ENCODE measurements around the gene KIFAP3.
"Not testable (repeated sequence)": the region's sequence is repeated elsewhere in the genome, so short reads cannot be mapped to it uniquely, and the experiment has no call there.

Gene KIFAP3

DNA sequence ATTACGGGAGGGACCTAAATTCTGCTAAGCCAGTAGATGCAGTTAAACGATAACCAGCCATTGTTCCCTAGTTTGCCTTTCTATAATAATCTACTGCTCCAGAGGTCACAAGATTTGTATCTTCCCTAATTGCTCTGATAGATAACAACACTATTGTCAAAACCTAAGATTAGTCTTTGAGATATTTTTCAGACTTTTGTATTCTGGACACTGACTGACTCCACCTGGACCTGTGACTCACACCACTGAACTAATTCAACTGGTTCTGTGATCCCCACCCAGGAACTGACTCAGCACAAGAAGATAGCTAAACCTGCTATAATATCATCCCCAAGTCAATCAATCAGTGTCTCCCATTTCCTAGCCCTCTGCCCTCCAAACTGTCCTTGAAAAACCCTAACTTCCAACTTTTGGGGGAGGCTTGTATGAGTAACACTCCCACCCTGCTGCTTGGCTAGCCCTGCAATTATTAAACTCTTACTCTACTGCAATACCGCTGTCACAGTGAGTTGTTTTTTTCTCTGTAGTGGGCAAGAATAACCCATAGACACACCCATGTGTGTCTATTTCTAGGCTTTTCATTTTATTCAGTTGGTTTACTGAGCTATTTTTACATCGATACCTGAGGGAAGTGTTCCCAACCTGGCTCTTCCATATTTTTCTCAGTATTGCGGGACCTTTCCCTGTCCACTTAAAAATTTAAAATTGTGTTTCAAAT lies 11.2 kb downstream of the KIFAP3 start:
- no peak for DNase-seq

DNA sequence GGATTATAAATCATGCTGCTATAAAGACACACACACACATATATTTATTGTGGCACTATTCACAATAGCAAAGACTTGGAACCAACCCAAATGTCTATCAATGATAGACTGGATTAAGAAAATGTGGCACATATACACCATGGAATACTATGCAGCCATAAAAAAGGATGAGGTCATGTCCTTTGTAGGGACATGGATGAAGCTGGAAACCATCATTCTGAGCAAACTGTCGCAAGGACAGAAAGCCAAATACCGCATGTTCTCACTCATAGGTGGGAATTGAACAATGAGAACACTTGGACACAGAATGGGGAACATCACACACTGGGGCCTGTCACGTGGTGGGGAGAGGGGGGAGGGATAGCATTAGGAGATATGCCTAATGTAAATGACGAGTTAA lies 12.8 kb downstream of the KIFAP3 start:
- not testable (repeated sequence) for DNase-seq

DNA sequence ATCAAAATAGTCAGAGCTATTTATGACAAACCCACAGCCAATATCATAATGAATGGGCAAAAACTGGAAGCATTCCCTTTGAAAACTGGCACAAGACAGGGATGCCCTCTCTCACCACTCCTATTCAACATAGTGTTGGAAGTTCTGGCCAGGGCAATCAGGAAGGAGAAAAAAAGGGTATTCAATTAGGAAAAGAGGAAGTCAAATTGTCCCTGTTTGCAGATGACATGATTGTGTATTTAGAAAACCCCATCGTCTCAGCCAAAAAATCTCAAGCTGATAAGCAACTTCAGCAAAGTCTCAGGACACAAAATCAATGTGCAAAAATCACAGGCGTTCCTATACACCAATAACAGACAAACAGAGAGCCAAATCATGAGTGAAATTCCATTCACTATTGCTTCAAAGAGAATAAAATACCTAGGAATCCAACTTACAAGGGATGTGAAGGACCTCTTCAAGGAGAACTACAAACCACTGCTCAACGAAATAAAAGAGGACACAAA lies 14.4 kb downstream of the KIFAP3 start:
- not testable (repeated sequence) for DNase-seq

DNA sequence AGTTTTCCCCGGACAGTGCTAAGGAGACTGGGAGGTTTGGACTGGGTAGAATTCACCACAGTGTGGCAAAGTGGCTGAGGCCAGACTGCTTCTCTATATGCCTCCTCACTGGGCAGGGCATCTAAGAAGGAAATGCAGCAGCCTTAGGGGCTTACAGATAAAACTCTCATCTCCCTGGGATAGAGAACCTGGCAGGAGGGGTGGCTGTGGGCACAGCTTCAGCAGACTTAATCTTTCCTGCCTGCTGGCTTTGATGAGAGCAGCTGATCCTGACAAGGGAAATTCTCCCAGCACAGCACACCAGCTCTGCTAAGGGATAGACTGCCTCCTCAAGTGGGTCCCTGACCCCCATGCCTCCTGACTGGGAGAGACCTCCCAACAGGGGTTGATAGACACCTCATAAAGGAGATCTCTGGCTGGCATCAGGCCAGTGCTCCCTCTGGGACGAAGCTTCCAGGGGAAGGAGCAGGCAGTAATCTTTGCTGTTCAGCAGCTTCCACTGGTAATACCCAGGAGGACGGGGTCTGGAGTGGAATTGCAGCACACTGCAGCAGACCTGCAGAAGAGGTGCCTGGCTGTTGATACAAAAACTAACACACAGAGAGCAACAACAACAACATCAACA lies 25.2 kb downstream of the KIFAP3 start:
- no peak for DNase-seq

DNA sequence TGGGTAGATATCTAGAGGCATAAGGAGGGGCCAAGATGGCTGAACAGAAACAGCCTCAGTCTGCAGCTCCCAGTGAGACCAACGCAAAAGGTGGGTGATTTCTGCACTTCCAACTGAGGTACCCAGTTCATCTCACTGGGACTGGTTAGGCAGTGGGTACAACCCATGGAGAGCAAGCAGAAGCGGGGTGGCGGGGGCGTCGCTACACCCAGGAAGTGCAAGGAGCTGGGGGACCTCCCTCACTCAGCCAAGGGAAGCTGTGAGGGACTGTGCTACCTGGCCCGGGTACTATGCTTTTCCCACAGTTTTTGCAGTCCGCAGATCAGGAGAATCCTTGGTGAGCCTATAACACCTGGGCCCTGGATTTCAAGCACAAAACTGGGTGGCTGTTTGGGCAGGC lies 26.0 kb downstream of the KIFAP3 start:
- no peak for DNase-seq

DNA sequence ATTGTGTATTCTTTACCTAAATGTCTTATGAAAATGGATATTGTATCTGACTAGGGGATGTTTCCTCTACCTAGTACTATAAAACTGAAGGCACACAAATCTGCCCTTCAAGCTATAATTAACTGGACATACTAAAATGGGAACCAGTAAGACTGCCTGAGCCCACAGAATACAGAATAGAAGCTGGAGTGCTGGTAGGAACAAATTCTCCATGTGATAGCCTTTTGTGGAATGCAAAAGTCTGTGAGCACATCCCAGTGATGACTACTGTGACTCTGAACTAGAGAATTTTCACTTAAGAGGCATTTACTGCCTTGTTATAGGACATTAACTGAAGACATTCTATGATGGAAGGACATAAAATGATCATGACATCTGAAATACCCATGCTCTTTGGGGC lies 30.3 kb downstream of the KIFAP3 start:
- no peak for DNase-seq

DNA sequence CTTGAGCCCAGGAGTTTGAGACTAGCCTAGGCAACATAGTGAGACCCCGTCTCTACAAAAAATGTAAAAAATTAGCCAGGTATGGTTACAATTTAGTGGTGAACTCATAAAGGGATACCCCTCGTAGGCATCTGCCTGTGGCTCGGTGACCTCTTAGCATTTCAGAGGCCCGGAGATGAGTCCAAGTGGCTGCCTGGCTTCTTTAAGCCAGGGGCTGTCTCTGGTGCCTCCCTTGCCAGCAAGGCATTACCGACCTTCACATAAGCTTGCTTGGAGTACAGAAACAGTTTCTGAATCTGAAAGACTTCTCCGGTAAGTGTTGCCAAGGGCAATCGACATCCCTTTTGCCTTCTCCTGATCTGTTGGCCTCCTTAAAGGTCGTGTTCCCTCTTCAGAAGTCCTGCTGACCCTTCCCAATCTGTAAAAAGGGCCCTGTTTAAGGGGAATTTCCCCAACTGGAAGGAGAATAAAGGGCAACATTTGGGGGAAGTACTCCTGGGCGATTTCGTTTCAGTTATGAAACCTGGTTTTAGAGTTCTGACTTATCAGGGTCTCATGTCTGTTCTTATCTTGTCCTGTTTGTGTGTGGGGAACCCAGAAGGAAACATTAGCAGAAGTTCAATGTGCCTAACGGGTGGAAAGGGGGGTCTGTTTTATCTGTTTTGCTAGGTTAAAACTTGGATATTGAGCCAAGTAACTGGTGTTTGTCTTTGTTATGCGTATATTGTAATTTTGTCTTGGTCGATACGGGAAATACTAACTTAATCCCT lies 32.9 kb downstream of the KIFAP3 start:
- no peak for DNase-seq

DNA sequence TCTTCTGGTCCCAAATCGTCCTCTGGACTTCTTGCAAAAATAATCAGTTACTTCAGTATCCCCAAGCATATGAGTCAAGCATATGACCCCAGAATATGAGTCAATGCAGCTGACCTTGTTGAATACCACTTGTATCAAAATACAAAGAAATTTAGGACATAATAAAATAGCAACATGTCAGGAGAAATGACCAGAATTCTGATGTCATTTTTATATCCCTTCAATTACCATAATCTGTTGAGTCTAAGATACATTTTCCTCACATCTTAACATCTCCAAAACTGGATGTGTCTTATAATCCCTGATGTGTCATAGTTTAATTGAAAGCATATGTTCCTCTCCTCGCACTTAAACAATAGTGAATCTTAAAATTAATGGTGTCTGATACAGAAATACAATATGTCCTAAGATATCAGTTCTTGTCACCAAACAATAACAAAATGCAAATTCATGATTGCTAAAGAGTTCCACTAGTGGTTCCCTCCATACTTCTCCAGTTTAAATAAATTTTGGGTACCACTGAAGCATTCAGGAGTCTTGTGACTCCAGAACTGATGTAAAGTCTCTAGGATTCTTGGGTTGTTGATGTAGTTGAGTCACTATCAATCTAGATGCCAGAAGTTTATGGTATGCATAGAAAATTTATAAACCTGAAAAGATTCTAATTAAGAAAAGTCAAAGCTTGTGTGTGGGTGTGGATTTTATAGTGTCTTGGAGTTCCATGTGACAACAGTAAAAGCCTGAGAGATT lies 41.8 kb downstream of the KIFAP3 start:
- no peak for DNase-seq

DNA sequence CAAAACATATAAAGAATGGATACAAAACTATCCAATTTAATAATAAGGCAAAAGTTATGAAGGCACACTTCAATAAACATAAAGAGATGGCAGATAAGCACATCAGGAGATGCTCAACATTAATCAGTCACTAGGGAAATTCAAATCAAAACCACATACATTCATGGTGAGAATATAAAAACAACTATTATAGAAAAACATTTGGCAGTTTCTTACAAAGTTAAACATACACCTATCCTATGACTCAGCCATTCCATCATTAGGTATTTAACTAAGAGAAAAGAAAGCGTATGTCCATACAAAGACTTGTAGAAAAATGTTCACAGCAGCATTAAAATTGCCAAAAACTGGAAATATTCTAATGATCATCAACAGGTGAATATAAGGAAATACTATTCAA lies 44.3 kb downstream of the KIFAP3 start:
- no peak for DNase-seq

DNA sequence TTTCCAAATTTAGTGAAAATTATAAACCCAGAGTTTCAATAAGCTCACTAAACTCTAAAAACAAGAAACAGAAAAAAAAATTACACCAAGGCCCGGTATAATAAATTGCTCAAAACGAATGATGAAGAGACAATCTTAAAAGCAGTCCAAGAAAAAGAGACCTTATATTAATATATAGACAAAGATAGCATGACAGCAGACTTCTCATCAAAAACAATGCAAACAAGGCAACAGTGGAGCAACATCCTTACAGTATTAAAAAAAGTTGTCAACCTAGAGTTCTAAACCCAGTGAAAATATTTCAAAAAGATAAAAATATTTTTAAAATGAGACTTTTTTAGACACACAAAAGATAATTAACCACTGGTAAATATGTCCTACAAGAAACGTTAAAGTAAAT lies 46.7 kb downstream of the KIFAP3 start:
- DNase-seq, result no peak

DNA sequence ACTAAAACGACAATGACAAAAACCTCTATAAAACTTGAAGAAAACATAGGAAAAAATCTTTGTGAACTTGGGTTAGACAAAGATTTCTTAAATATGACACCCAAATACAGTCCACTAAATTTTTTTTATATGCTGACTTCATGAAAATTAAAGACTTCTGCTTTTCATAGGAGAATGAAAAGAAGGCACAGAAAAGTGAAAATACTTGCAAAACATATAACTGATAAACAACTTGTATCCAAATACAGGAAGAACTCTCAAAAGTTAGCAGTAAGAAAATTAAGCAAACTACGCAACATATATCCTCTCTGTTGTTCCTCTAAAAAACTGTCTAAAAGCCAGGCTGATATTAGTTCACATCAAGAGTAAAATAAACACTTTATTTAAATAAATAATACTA lies 53.6 kb downstream of the KIFAP3 start:
- no peak for DNase-seq

DNA sequence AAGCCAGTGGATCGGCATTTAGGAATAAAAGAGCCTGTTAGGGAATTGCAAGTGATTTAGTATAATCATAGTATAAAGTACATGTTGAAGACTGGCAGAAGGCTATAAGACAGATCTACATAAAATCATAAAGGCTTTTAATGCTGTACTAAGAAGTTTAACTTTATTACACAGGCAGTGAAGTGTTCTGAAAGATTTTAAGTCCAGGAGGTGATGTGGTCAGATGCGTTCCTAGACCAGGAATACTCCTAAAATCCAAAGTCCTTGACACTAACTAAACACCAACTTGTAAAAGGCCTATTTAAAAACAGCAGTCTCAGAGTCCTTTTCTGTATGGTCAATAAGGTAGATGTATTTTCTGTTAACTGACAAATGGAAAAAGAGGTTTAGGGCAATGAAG lies 57.0 kb downstream of the KIFAP3 start:
- no peak for DNase-seq

DNA sequence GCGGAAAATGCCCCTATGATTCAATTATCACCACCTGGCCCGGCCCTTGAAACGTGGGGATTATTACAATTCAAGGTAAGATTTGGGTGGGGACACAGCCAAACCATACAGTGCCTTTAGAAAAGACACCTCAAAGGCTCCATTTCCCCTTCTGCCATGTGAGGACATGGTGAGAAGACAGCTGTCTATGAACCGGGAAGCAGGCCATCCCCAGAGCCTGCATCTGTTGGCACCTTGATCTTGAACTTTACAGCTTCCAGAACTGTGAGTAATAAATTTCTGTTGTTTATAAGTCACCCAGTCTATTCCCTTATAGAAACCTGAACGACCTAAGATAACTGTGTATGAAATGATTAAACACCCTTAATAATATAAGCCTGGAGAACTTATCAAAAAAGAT lies 61.6 kb downstream of the KIFAP3 start:
- DNase-seq, result no peak

DNA sequence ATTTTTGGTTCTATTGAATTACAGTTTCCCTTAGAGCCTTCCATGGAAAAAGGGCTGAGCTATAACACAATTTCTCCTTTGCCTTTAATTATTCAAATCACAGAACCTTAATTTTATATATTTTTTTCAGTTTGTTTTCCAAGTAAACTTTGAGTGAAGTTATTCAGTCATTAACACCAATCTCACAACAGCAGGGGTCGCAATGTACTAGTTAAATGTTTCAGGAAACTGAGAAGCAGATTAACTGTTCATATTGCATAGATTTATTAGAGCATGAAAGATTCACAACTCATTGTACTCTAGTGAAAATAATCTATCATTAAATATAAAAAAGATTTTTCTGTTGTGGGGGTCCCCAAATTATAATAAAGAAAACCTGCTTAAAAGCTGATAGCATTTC lies 64.1 kb downstream of the KIFAP3 start:
- peak; percentile 77 for DNase-seq

DNA sequence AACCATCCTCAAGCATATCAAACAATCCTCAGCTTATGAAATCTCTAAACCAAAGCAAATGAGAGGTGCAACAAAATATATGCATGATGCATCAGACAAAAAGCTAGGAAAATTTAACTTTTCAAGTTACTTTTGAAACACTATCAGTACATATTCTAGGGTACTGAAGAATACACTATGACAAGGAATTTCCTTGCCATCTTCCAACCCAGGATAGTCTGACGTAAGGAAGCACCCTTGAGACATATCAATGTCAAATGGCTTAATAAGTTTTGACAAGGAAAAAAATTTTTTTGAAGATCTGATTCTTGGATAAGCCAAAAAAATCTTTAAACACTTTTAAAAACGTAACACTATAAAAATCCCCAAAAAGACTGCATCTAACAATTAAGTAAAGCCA lies 64.9 kb downstream of the KIFAP3 start:
- peak; percentile 27 for DNase-seq

DNA sequence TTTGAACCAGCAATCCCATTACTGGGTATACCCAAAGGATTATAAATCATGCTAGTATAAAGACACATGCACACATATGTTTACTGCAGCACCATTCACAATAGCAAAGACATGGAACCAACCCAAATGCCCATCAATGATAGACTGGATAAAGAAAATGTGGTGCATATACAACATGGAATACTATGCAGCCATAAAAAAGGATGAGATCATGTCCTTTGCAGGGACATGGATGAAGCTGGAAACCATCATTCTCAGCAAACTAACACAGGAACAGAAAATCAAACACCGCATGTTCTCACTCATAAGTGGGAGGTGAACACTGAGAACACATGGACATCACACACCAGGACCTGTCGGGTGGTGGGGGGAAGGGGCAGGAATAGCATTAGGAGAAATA lies 65.8 kb downstream of the KIFAP3 start:
- DNase-seq, result not testable (repeated sequence)

DNA sequence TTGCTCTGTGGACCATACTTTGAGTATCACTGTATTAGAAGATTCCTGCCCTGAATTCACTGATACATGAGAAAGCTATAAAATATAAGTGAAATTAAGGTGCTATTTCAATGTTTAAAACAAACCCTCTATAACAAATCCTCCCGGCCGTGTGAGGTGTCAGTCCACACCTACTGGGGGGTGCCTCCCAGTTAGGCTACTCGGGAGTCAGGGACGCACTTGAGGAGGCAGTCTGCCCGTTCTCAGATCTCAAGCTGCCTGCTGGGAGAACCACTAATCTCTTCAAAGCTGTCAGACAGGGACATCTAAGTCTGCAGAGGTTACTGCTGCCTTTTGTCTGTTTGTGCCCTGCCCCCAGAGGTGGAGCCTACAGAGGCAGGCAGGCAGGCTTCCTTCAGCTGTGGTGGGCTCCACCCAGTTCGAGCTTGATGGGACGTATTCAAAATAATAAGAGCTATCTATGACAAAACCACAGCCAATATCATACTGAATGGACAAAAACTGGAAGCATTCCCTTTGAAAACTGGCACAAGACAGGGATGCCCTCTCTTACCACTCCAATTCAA lies 71.1 kb downstream of the KIFAP3 start:
- not testable (repeated sequence) for DNase-seq

DNA sequence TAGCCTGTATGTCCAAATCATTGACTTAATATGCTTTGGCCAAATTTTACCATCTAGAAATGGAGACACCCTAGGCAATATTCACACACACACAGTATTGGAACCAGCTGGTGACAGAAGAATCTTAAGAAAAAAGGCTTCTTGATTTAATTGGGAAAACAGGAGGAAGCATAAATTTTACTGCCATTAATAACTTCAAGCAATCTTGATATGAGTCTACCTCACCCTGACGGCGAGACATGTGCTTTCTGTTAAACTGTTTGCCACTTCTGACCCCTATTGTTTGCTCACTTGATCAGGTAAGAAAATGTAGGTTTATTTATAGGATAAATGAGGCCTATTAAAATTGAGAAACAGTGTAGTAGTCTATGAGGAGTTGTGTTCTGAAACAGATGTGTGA lies 73.2 kb downstream of the KIFAP3 start:
- DNase-seq, result no peak

DNA sequence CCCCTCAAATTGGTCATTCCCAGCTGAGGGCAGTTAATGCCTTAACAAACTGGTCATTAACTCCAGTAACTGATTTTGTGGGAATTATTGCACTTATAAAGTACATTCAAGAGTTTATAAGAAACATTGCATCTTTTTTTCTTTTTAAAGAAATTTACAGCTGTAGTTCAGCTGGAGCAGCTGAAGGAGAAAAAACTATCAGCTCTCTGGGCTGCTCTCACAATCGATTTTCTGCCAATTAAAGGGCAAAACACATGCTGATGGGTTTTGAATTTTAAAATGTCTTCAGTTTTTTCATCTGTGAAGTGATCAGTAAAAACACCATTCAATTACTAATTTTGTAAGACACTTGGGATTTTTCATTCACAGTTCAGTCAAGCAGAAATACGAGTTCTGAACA lies 74.7 kb downstream of the KIFAP3 start:
- peak; percentile 33 for DNase-seq

DNA sequence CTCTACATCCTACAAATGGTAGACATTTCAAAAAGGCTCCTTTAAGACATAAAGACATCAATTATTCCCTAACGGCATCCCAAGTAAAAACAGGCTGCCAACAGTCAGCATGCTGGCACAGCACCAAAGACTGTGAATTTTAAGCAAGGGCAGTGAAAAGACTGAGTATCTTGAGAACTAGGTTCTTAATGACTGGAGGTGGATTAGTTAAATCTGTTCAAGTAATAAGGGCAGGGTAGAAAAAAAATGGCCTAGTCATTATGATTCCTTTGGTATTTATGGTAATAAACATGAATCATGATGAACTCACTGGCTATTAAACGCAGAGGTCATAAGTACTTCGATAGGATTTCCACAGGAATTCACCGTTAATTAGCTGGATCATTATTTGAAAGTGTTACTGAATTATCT lies 75.2 kb downstream of the KIFAP3 start:
- DNase-seq, result peak; percentile 50

DNA sequence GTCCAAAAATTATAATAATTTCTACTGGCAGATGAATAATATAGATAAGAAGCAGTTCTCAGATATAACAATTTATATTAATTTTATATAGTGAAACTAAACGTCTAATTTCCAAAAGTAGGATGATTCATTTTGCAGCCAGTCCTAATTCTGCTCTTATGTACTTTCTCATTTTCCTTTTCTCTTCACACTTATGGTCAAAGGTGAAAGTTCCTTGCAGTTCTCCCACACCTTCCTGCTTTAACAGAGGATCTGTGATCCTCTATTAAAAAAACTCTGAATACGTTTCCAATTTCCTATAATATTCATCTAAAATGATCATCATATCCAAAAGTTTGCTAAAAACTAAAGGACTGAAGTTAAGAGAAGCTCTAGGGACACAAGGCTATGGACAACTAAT lies 78.5 kb downstream of the KIFAP3 start:
- DNase-seq, result no peak

DNA sequence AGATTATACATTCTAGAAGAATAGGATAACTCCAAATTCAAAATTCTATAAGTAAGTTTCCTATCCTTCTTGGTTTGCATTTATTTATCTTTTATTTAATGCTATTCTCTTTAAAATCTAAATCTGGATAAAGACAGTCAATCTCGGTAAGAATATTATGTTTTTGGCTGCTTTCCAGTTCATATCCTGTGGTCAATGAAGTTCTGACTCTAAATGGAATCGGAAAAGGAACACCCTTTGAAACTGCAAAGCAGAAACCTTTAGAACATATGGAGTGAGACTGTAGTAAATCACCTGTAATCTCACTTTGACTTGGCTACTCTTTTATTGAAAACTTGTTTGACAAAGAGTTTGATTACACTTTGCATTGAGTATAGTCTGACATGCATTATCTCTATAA lies 85.2 kb downstream of the KIFAP3 start:
- DNase-seq, result no peak

DNA sequence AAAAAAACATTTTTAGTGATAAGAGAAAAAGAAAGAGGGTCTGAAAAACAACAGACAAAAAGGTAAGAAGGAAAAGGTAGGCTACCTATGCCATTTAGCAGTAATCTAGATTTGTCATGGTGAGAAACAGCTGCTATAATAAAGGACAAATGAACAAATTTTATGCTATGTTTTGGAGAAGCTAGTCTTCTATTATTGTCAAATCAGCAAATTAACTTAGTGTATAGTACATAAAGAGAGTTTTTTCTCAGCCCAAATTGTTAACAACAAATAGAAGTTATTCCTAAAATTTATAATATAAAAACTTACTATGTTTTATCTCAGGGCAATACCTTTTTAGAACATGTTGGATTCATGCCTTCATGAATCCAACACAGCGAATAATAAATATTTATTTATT lies 88.7 kb downstream of the KIFAP3 start:
- DNase-seq, result no peak

Data from eye (tissue), 1 donor.